Keratinocyte (primary cell): Measurements from ENCODE around the gene TMPRSS13. TPM values are rescaled to one million over a fixed set of nuclear protein-coding genes. Genes with fewer than 3 reads are reported as not detected.

ENCODE experiments used
- DNase-seq: peaks from one replicate; pipeline ENCODE4 v3.0.0-alpha.2; 2011; ENCODE audit warnings: low read depth, missing footprints, low spot score
- FAIRE-seq: peaks from 2 replicates; lab custom pipeline; 2011; peaks lifted over from hg19 to GRCh38; lab: Jason Lieb, UNC
- H2AFZ ChIP-seq: 2 replicates; pipeline ENCODE4 v1.6.0; 2012; ENCODE audit warnings: low read length, control low read depth, inconsistent platforms; ENCODE audit not compliant: control insufficient read depth
- H3K27ac ChIP-seq: 2 replicates; pipeline ENCODE4 v1.5.1; 2011; ENCODE audit warnings: low read length; ENCODE audit not compliant: control insufficient read depth, insufficient read depth
- H3K27me3 ChIP-seq: 3 replicates; pipeline ENCODE4 v1.6.0; 2011; ENCODE audit warnings: low read length; ENCODE audit not compliant: control insufficient read depth, insufficient read depth; ENCODE audit errors: extremely low read depth
- H3K36me3 ChIP-seq, 2 experiments: 2 replicates in 1 of 2; 3 replicates in 1 of 2; pipeline ENCODE4 v1.5.1; 2011; ENCODE audit warnings: low read length in 2 of 2, mild to moderate bottlenecking in 1 of 2; ENCODE audit not compliant: control insufficient read depth in 2 of 2, insufficient read depth in 2 of 2; ENCODE audit errors: extremely low read depth in 1 of 2
- H3K4me1 ChIP-seq: 3 replicates; pipeline ENCODE4 v1.5.1; 2011; ENCODE audit warnings: low read length; ENCODE audit not compliant: control insufficient read depth, insufficient read depth; ENCODE audit errors: extremely low read depth
- H3K4me2 ChIP-seq: 3 replicates; pipeline ENCODE4 v1.6.0; 2011; ENCODE audit warnings: low read depth, low read length; ENCODE audit not compliant: control insufficient read depth, insufficient read depth; ENCODE audit errors: extremely low read depth
- H3K4me3 ChIP-seq, 3 experiments: fragments of 200-600 bp in 1 of 3; sonication (generic) in 1 of 3; 2 replicates in 2 of 3; 3 replicates in 1 of 3; pipeline ENCODE4 v1.5.1; 2011 to 2016; ENCODE audit warnings: low read length in 3 of 3, mild to moderate bottlenecking in 3 of 3, control low read depth in 2 of 3, inconsistent platforms in 1 of 3, low read depth in 1 of 3, mixed read lengths in 1 of 3, mixed run types in 1 of 3, moderate library complexity in 1 of 3; ENCODE audit not compliant: control insufficient read depth in 2 of 3, insufficient read depth in 2 of 3; ENCODE audit errors: extremely low read depth in 1 of 3
- H3K79me2 ChIP-seq: 2 replicates; pipeline ENCODE4 v1.6.0; 2012; ENCODE audit warnings: low read length; ENCODE audit not compliant: control insufficient read depth, insufficient read depth
- H3K9ac ChIP-seq: 3 replicates; pipeline ENCODE4 v1.6.0; 2011; ENCODE audit warnings: low read length; ENCODE audit not compliant: control insufficient read depth, insufficient read depth; ENCODE audit errors: extremely low read depth
- H3K9me1 ChIP-seq: 3 replicates; pipeline ENCODE4 v1.6.0; 2011; ENCODE audit warnings: low read length; ENCODE audit not compliant: control insufficient read depth, insufficient read depth; ENCODE audit errors: extremely low read depth
- H3K9me3 ChIP-seq: 2 replicates; pipeline ENCODE4 v1.5.1; 2012; ENCODE audit warnings: low read depth, low read length; ENCODE audit not compliant: control insufficient read depth
- H4K20me1 ChIP-seq: 3 replicates; pipeline ENCODE4 v1.6.0; 2011; ENCODE audit warnings: low read length; ENCODE audit not compliant: control insufficient read depth, insufficient read depth; ENCODE audit errors: extremely low read depth
- EZH2 ChIP-seq: IDR thresholded peaks from one replicate; pipeline ENCODE4 v1.6.1; 2012; ENCODE audit warnings: inconsistent platforms, mild to moderate bottlenecking, low read length, moderate library complexity
- dilution Hi-C: fragments of 300-500 bp; cut with MboI; formaldehyde crosslinking; loops from one replicate; pipeline ENCODE4 v1.7.0; 2020; ENCODE audit warnings: low sequenced_read_pairs; ENCODE audit not compliant: extremely low pct_ligation_motif_present
- polyA plus RNA-seq, 5 experiments: library from polyadenylated mRNA; depleted of rRNA in 3 of 5; stranded (reverse) in 3 of 5; stranded (forward) in 1 of 5; unstranded in 1 of 5; fragments of >200 nt; gene quantifications; 1 replicate in 1 of 5; 2 replicates in 3 of 5; 3 replicates in 1 of 5; pipeline versions ENCODE4 v1.2.1 to v1.2.3, GENCODE V29; 2011 to 2012; ENCODE audit warnings: missing spikeins in 2 of 5, low read depth in 1 of 5, low replicate concordance in 1 of 5
- TF ChIP-seq, protein P1 (sequence below), 3 experiments: IDR thresholded peaks in 1 of 3; conservative IDR thresholded peaks in 1 of 3; optimal IDR thresholded peaks in 1 of 3; 2 replicates in 2 of 3; 3 replicates in 1 of 3; pipeline versions ENCODE3 to v1.5.1; 2011; ENCODE audit warnings: low read length in 3 of 3, mild to moderate bottlenecking in 3 of 3, moderate library complexity in 2 of 3, control low read depth in 1 of 3, inconsistent platforms in 1 of 3; ENCODE audit not compliant: insufficient read depth in 2 of 3; ENCODE audit errors: extremely low read depth in 1 of 3

Gene TMPRSS13
- polyA plus RNA-seq, 1 donor (not counting 4 experiments of a cell fraction or from before 2014, with no cell fraction given): 1.8 TPM

DNA sequence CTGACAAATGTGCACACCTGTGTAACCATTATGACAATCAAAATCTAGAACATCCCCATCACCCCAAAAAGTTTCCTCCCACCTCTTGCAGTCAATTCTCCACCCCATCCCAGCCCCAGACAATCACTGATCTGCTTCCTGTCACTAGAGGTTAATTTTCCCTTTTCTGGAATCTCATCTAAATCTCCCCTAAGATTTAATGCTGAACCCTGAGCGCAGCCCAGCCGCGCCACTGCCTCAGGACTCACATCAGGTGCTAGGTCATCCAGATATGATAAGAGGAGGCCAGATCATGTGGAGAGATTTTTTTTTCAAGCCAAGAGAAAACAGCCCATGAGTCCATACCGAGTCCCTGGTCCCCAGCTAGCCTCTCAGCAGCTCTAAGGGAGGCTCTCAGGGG is 4.3 kb upstream of the TMPRSS13 start:
- Histone ChIP-seq H3K9me1 (no peaks in the 10 kb centered on the region), H3K9me3 (no peaks in the 10 kb centered on the region), H3K27ac (no peak overlapping the region), H3K4me3 (no peak overlapping the region), H3K27me3 (no peaks in the 10 kb centered on the region), H3K79me2 (no peaks in the 10 kb centered on the region), H4K20me1 (no peaks in the 10 kb centered on the region), H3K36me3 (no peaks in the 10 kb centered on the region), H3K9ac (no peak overlapping the region), H2AFZ (no peak overlapping the region), H3K4me1 (peaks cover 13% of the 10 kb centered on the region), H3K4me2 (no peak overlapping the region)
- dilution Hi-C loops: no loop called here
- DNase-seq (no peak), FAIRE-seq (no peak)
- TF ChIP-seq, protein P1, sequence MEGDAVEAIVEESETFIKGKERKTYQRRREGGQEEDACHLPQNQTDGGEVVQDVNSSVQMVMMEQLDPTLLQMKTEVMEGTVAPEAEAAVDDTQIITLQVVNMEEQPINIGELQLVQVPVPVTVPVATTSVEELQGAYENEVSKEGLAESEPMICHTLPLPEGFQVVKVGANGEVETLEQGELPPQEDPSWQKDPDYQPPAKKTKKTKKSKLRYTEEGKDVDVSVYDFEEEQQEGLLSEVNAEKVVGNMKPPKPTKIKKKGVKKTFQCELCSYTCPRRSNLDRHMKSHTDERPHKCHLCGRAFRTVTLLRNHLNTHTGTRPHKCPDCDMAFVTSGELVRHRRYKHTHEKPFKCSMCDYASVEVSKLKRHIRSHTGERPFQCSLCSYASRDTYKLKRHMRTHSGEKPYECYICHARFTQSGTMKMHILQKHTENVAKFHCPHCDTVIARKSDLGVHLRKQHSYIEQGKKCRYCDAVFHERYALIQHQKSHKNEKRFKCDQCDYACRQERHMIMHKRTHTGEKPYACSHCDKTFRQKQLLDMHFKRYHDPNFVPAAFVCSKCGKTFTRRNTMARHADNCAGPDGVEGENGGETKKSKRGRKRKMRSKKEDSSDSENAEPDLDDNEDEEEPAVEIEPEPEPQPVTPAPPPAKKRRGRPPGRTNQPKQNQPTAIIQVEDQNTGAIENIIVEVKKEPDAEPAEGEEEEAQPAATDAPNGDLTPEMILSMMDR (optimal IDR thresholded peaks at IDR 0.05 in 1 of 3, IDR thresholded peaks at IDR 0.05 in 1 of 3, conservative IDR thresholded peaks at IDR 0.05 in 1 of 3; ENCODE audit: extremely low read depth in 1 of 3, insufficient read depth in 2 of 3, low read length in 3 of 3): no peak
- TF ChIP-seq EZH2: no peak

DNA sequence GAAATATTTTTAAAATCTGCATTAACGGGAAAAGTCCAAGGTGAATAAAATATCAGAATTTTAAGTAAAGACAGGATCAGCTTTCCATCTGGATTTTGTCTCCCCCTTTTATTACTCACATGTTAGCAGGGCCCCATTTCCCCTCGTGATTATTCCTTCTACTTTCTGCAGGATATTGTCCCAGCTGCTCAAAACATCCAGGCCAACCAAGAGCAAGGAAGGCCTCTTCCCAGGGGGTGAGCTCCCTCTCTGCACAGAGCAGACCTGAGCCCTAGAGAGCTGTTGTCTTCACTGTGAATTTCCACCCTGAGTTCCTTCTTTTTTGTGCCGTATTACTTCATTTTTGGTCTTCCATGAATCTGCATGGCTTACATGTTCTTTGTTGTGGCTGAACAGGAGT is 3.7 kb upstream of the TMPRSS13 start:
- FAIRE-seq (no peak), DNase-seq (no peak)
- Histone ChIP-seq H2AFZ (no peak overlapping the region), H3K4me2 (no peak overlapping the region), H3K9me3 (no peaks in the 10 kb centered on the region), H3K9ac (no peak overlapping the region), H3K27me3 (no peaks in the 10 kb centered on the region), H3K9me1 (no peaks in the 10 kb centered on the region), H4K20me1 (no peaks in the 10 kb centered on the region), H3K79me2 (no peaks in the 10 kb centered on the region), H3K4me3 (no peak overlapping the region), H3K36me3 (no peaks in the 10 kb centered on the region), H3K27ac (no peak overlapping the region), H3K4me1 (peaks cover 13% of the 10 kb centered on the region)
- dilution Hi-C loops: no loop called here
- TF ChIP-seq EZH2: no peak
- TF ChIP-seq, protein P1 (optimal IDR thresholded peaks at IDR 0.05 in 1 of 3, IDR thresholded peaks at IDR 0.05 in 1 of 3, conservative IDR thresholded peaks at IDR 0.05 in 1 of 3; ENCODE audit: extremely low read depth in 1 of 3, insufficient read depth in 2 of 3, low read length in 3 of 3): no peak
